ENCODE data around the gene GRAP. TPM values are rescaled to one million over a fixed set of nuclear protein-coding genes. Genes with fewer than 3 reads are reported as not detected.
A peak's percentile ranks its signal among the peaks of the same experiment; 100 is the strongest.
"Not testable (repeated sequence)": the region's sequence is repeated elsewhere in the genome, so short reads cannot be mapped to it uniquely, and the experiment has no call there.

The GRAP gene
- 10 to 100 TPM; 11.9 to 12.2 TPM for total RNA-seq

- H3K9me3 Mint-ChIP-seq; H3K4me3 Mint-ChIP-seq; DNase-seq; intact Hi-C loops (cut with micrococcal nuclease); POLR2A ChIA-PET; CTCF ChIA-PET; H3K4me1 Mint-ChIP-seq (ENCODE audit: low read depth); H3K36me3 Mint-ChIP-seq (ENCODE audit: low read depth); H3K27me3 Mint-ChIP-seq; H3K27ac Mint-ChIP-seq: not testable (repeated sequence)
- ATAC-seq: peak; percentile 60
Measured at GRCh38 chr17:19046782-19047375, at the start of gene GRAP. GRAP (minus strand) TSS chr17:19046957; CDS start chr17:19046926, 31 bp downstream.

- not testable (repeated sequence) for H3K27me3 Mint-ChIP-seq
Measured at GRCh38 chr17:19093684-19094438, 47.1 kb upstream of the GRAP start.

GRCh38 chr17:19092737-19093683 is 46.3 kb upstream of the GRAP start:
- POLR2A ChIA-PET; H3K27me3 Mint-ChIP-seq; H3K4me1 Mint-ChIP-seq (ENCODE audit: low read depth); intact Hi-C loops (cut with micrococcal nuclease); H3K27ac Mint-ChIP-seq; CTCF ChIA-PET; H3K36me3 Mint-ChIP-seq (ENCODE audit: low read depth); DNase-seq; H3K9me3 Mint-ChIP-seq; ATAC-seq; H3K4me3 Mint-ChIP-seq: not testable (repeated sequence)

More at GRCh38 chr17:19093684-19094438, 47.1 kb upstream of the GRAP start:
- DNase-seq; ATAC-seq; H3K4me1 Mint-ChIP-seq (ENCODE audit: low read depth); CTCF ChIA-PET; intact Hi-C loops (cut with micrococcal nuclease); H3K27ac Mint-ChIP-seq; H3K4me3 Mint-ChIP-seq; POLR2A ChIA-PET; H3K9me3 Mint-ChIP-seq; H3K36me3 Mint-ChIP-seq (ENCODE audit: low read depth): not testable (repeated sequence)

GRCh38 chr17:19090058-19090772 is 43.5 kb upstream of the GRAP start:
- CTCF ChIA-PET; DNase-seq; H3K4me3 Mint-ChIP-seq; H3K4me1 Mint-ChIP-seq (ENCODE audit: low read depth); intact Hi-C loops (cut with micrococcal nuclease); POLR2A ChIA-PET; H3K36me3 Mint-ChIP-seq (ENCODE audit: low read depth); H3K9me3 Mint-ChIP-seq; H3K27ac Mint-ChIP-seq; H3K27me3 Mint-ChIP-seq: not testable (repeated sequence)
- ATAC-seq: peak; percentile 50

- H3K36me3 Mint-ChIP-seq (ENCODE audit: low read depth); H3K9me3 Mint-ChIP-seq; POLR2A ChIA-PET; DNase-seq; CTCF ChIA-PET; H3K27me3 Mint-ChIP-seq; intact Hi-C loops (cut with micrococcal nuclease); H3K27ac Mint-ChIP-seq; H3K4me1 Mint-ChIP-seq (ENCODE audit: low read depth); H3K4me3 Mint-ChIP-seq: not testable (repeated sequence)
- ATAC-seq: peak; percentile 35
Measured at GRCh38 chr17:19088804-19089685, 42.3 kb upstream of the GRAP start.

GRCh38 chr17:19077386-19077785 is 30.6 kb upstream of the GRAP start:
- H3K4me3 Mint-ChIP-seq; H3K4me1 Mint-ChIP-seq (ENCODE audit: low read depth); H3K9me3 Mint-ChIP-seq; DNase-seq; H3K27me3 Mint-ChIP-seq; H3K27ac Mint-ChIP-seq; intact Hi-C loops (cut with micrococcal nuclease); CTCF ChIA-PET; H3K36me3 Mint-ChIP-seq (ENCODE audit: low read depth); ATAC-seq; POLR2A ChIA-PET: not testable (repeated sequence)

GRCh38 chr17:19076398-19077192 is 29.8 kb upstream of the GRAP start:
- ATAC-seq (peak; percentile 98), DNase-seq (peak; percentile 36)
- not testable (repeated sequence) for H3K36me3 Mint-ChIP-seq (ENCODE audit: low read depth)

GRCh38 chr17:19070318-19071168 is 23.8 kb upstream of the GRAP start:
- POLR2A ChIA-PET; intact Hi-C loops (cut with micrococcal nuclease); H3K36me3 Mint-ChIP-seq (ENCODE audit: low read depth); DNase-seq; H3K27me3 Mint-ChIP-seq; H3K27ac Mint-ChIP-seq; H3K4me1 Mint-ChIP-seq (ENCODE audit: low read depth); H3K4me3 Mint-ChIP-seq; H3K9me3 Mint-ChIP-seq; CTCF ChIA-PET: not testable (repeated sequence)
- ATAC-seq: peak; percentile 98

More at GRCh38 chr17:19076398-19077192, 29.8 kb upstream of the GRAP start:
- intact Hi-C loops (cut with micrococcal nuclease); H3K4me1 Mint-ChIP-seq (ENCODE audit: low read depth); POLR2A ChIA-PET; H3K27me3 Mint-ChIP-seq; CTCF ChIA-PET; H3K27ac Mint-ChIP-seq; H3K4me3 Mint-ChIP-seq; H3K9me3 Mint-ChIP-seq: not testable (repeated sequence)

- H3K4me1 Mint-ChIP-seq (ENCODE audit: low read depth); H3K4me3 Mint-ChIP-seq; H3K9me3 Mint-ChIP-seq; CTCF ChIA-PET; H3K36me3 Mint-ChIP-seq (ENCODE audit: low read depth); ATAC-seq; H3K27me3 Mint-ChIP-seq; H3K27ac Mint-ChIP-seq; intact Hi-C loops (cut with micrococcal nuclease): not testable (repeated sequence)
- POLR2A ChIA-PET: interaction anchor here (0.6 kb wide), 1 partner anchor 133 kb away, joined by 3 read pairs; no protein-coding TSS in a partner anchor
- peak; percentile 1 for DNase-seq
Measured at GRCh38 chr17:19064378-19064777, 17.6 kb upstream of the GRAP start.

All from activated CD8-positive, alpha-beta T cell treated with anti-CD3 and anti-CD28 coated beads for 36 hours (primary cell).